SU-DHL-6 (cell line): Measurements from ENCODE around the gene RGS4.

Experiments used
- H2AFZ ChIP-seq: fragments of 200-600 bp; sonication (generic); 2 replicates; pipeline ENCODE4 v1.6.1; 2014; ENCODE audit warnings: low read depth, mild to moderate bottlenecking, moderate library complexity, mixed read lengths, antibody characterized with exemption, low read length; ENCODE audit not compliant: severe bottlenecking
- H3F3A ChIP-seq: fragments of 200-600 bp; shearing (Covaris generic); 2 replicates; pipeline ENCODE4 v1.6.0; 2016; ENCODE audit warnings: antibody characterized with exemption, mild to moderate bottlenecking; ENCODE audit not compliant: insufficient read depth
- H3K27ac ChIP-seq: fragments of 200-600 bp; sonication (generic); 2 replicates; pipeline ENCODE4 v1.5.1; 2016; ENCODE audit warnings: low read depth, mild to moderate bottlenecking, low read length, moderate library complexity, mixed read lengths
- H3K27me3 ChIP-seq: fragments of 200-600 bp; sonication (generic), shearing (Covaris generic); 2 replicates; pipeline ENCODE4 v1.6.0; 2014; ENCODE audit warnings: mild to moderate bottlenecking, low read length
- H3K36me3 ChIP-seq: fragments of 200-600 bp; sonication (generic); 2 replicates; pipeline ENCODE4 v1.6.1; 2014; ENCODE audit warnings: mild to moderate bottlenecking, low read length, mixed read lengths
- H3K4me2 ChIP-seq: fragments of 300-600, 200-600 bp; shearing (Covaris generic), sonication (generic); 2 replicates; pipeline ENCODE4 v1.6.0; 2014; ENCODE audit warnings: low read length, low read depth, mild to moderate bottlenecking; ENCODE audit not compliant: poor library complexity, severe bottlenecking
- H3K4me3 ChIP-seq: fragments of 200-600 bp; sonication (generic); 2 replicates; pipeline ENCODE4 v1.5.1; 2014; ENCODE audit warnings: antibody characterized with exemption, low read length, mild to moderate bottlenecking, mixed read lengths; ENCODE audit not compliant: insufficient read depth, poor library complexity, severe bottlenecking
- H3K79me2 ChIP-seq: fragments of 200-600 bp; sonication (generic); 2 replicates; pipeline ENCODE4 v1.6.1; 2014; ENCODE audit warnings: mild to moderate bottlenecking, low read length, moderate library complexity; ENCODE audit not compliant: insufficient read depth
- H3K9ac ChIP-seq: fragments of 200-600 bp; sonication (generic); 2 replicates; pipeline ENCODE4 v1.7.0; 2014; ENCODE audit warnings: mild to moderate bottlenecking, low read length
- H3K9me2 ChIP-seq: fragments of 200-600 bp; sonication (generic); replicated peaks from 2 replicates; pipeline ENCODE4 v1.6.1; 2014; ENCODE audit warnings: low read length; ENCODE audit not compliant: insufficient read depth
- H3K9me3 ChIP-seq: fragments of 200-600 bp; sonication (generic); 2 replicates; pipeline ENCODE4 v1.6.1; 2014; ENCODE audit warnings: low read length, mixed read lengths; ENCODE audit not compliant: insufficient read depth
- H4K20me1 ChIP-seq: fragments of 200-600 bp; sonication (generic); 2 replicates; pipeline ENCODE4 v1.6.1; 2014; ENCODE audit warnings: low read depth, mild to moderate bottlenecking, antibody characterized with exemption, low read length, moderate library complexity, mixed read lengths
- CTCF ChIP-seq: fragments of 200-600 bp; sonication (generic); IDR thresholded peaks from one replicate; pipeline ENCODE4 v1.5.1; 2017; ENCODE audit warnings: antibody characterized with exemption, mild to moderate bottlenecking, low read length, moderate library complexity; ENCODE audit not compliant: insufficient read depth, poor library complexity, severe bottlenecking
- EZH2phosphoT487 ChIP-seq: fragments of 200-600 bp; sonication (generic), shearing (Covaris generic); conservative IDR thresholded peaks from 2 replicates; pipeline ENCODE4 v1.6.1; 2018; ENCODE audit warnings: mild to moderate bottlenecking, antibody characterized with exemption, low read length, moderate library complexity, mixed read lengths

The RGS4 gene

GRCh38 chr1:163119707-163120106 is 50.5 kb downstream of the RGS4 start:
- TF ChIP-seq CTCF (no peak), EZH2phosphoT487 (no peak)
- Histone ChIP-seq H3K4me3 (no peak overlapping the region), H3F3A (no peaks in the 10 kb centered on the region), H3K9me3 (no peaks in the 10 kb centered on the region), H3K27me3 (no peaks in the 10 kb centered on the region), H3K79me2 (no peaks in the 10 kb centered on the region), H3K9me2 (no peaks in the 10 kb centered on the region), H4K20me1 (no peaks in the 10 kb centered on the region), H3K27ac (no peak overlapping the region), H3K4me2 (no peak overlapping the region), H2AFZ (no peak overlapping the region), H3K36me3 (no peaks in the 10 kb centered on the region), H3K9ac (no peak overlapping the region)

GRCh38 chr1:163120372-163120771 is 51.2 kb downstream of the RGS4 start:
- no peaks in the 10 kb centered on the region for H4K20me1 ChIP-seq
- H3K36me3 ChIP-seq = no peaks in the 10 kb centered on the region
- no peaks in the 10 kb centered on the region for H3K79me2 ChIP-seq
- no peak overlapping the region for H3K27ac ChIP-seq
- H3F3A ChIP-seq = no peaks in the 10 kb centered on the region
- TF ChIP-seq CTCF = no peak
- no peak for TF ChIP-seq EZH2phosphoT487
- H3K9me2 ChIP-seq = no peaks in the 10 kb centered on the region
- no peak overlapping the region for H2AFZ ChIP-seq
- no peaks in the 10 kb centered on the region for H3K27me3 ChIP-seq
- no peak overlapping the region for H3K9ac ChIP-seq
- H3K4me2 ChIP-seq = no peak overlapping the region
- no peak overlapping the region for H3K4me3 ChIP-seq
- no peaks in the 10 kb centered on the region for H3K9me3 ChIP-seq

- no peaks in the 10 kb centered on the region for H3K36me3 ChIP-seq
- H3K4me3 ChIP-seq = no peak overlapping the region
- no peak overlapping the region for H3K27ac ChIP-seq
- no peak for TF ChIP-seq CTCF
- TF ChIP-seq EZH2phosphoT487 = no peak
- H3K27me3 ChIP-seq = no peaks in the 10 kb centered on the region
- no peaks in the 10 kb centered on the region for H3F3A ChIP-seq
- H4K20me1 ChIP-seq = no peaks in the 10 kb centered on the region
- no peak overlapping the region for H3K9ac ChIP-seq
- no peaks in the 10 kb centered on the region for H3K9me2 ChIP-seq
- H3K79me2 ChIP-seq = no peaks in the 10 kb centered on the region
- H2AFZ ChIP-seq = no peak overlapping the region
- no peak overlapping the region for H3K4me2 ChIP-seq
- no peaks in the 10 kb centered on the region for H3K9me3 ChIP-seq
Measured at GRCh38 chr1:163124812-163125211, 55.7 kb downstream of the RGS4 start.
